ENCODE results near the gene RAPGEF6.
A peak's percentile ranks its signal among the peaks of the same experiment; 100 is the strongest.

RAPGEF6 gene

DNA sequence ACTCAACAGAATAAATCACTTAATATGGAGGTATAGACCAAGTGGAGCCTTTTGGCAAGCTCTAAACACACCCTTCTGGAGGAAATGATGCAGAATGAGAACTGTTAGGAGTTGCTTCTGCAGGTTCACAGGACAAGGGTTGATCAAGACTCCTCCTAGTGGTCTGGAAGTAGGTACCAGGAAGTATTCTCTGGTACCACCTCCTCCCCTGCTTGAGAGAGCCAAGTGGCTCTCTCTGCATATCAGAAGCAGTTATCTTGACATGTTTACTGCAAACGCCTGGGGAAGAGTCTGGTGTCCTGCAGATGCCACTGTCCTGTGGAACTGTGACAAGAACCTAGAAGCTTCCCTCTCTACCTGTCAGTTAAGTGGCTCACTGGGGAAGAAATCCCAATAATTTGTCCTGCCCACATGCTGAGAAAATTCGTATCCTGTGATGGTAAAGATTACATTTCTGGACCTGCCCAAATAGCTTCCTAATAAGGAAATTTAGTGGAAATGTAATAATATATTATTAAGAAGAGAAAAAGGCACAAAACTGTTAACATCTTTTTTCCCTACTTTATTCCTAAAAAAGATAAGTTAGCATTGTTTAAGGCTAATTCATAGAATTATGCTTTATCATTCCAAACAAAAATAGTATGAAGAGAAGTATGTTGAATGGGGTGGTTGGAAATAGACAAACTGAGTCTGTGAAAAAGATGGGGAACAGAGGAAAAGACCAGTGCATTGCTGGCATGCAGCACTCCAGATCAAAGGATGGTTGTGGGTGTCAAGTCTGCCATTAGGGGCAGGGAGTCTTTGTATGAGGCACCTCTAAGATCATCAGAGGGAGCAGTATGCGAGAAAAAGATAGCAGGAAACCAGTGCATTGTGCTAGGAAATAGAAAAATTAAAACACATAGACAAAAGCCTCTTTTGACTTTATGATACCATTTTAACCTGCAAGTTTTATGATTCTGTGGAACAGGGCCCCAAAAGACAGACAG lies 252.3 kb downstream of the RAPGEF6 start:
- DNase-seq, result peak; percentile 39

DNA sequence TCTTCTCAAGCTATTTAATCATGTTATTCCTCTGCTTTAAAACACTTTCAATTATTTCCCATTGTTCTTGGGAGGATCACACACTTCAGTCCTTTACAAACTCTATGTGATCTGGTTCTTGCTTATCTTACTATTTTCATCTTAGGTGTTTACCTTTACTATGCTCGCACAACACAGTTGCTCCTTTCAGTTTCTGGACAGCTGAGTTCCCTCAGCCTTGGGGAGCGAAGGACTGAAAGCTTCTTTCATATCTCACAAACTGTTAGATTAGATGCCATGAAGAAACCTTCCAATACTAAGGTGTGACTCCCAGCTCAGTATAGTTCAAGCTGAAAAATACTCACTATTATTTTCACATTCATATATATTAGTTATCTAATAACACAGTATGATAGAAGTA lies 253.3 kb downstream of the RAPGEF6 start:
- no peak for DNase-seq

DNA sequence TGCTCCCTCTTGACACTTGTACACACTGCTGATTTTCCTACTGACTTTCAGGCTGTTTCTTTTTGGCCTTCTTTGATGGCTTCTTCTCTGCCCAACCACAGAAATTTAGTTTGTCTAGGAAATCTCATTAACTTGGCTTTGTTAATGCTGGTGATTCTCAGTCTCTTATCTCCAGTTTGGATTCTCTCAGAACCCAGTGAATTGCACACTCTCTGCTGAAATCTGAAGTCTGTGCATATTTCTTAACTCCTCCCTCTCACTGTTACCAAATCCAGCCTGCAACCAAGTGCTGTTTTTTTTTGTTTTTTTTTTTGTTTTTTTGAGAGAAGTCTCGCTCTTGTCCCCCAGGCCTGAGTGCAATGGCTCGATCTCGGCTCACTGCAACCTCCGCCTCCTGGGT lies 254.0 kb downstream of the RAPGEF6 start:
- DNase-seq, result no peak

DNA sequence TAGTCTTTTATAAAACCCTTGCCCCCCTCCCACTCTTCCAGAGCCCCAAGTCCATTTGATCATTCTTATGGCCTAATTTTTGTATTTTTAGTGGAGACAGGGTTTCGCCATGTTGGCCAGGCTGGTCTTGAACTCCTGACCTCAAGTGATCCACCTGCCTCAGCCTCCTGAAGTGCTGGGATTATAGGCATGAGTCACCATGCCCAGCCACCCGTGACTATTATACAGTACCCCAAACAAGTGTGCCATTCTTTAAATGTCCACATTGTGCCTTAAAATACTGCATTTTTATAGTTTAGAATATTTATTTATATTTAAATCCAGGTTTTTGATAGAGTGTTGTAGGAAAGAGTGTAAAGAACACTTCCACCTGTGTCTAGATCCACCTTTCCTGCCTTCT lies 254.8 kb downstream of the RAPGEF6 start:
- peak in 1 of 2 experiments; percentile 23 for DNase-seq

DNA sequence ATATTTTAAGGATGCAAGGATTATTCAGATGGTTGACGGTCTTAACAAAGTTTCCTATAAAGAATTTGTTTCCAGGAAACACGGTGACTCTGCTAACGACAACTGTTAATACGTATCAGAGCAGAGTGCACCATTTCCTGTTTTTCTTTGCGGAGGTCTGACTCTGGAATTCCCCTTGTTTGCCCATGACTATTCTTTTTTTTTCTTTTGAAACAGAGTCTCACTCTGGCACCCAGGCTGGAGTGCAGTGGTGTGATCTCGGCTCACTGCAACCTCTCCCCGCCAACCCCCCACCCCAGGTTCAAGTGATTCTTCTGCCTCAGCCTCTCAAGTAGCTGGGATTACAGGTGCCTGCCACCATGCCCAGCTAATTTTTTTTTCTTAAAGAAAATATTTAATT lies 255.3 kb downstream of the RAPGEF6 start:
- DNase-seq, result peak; percentile 64 to 72

DNA sequence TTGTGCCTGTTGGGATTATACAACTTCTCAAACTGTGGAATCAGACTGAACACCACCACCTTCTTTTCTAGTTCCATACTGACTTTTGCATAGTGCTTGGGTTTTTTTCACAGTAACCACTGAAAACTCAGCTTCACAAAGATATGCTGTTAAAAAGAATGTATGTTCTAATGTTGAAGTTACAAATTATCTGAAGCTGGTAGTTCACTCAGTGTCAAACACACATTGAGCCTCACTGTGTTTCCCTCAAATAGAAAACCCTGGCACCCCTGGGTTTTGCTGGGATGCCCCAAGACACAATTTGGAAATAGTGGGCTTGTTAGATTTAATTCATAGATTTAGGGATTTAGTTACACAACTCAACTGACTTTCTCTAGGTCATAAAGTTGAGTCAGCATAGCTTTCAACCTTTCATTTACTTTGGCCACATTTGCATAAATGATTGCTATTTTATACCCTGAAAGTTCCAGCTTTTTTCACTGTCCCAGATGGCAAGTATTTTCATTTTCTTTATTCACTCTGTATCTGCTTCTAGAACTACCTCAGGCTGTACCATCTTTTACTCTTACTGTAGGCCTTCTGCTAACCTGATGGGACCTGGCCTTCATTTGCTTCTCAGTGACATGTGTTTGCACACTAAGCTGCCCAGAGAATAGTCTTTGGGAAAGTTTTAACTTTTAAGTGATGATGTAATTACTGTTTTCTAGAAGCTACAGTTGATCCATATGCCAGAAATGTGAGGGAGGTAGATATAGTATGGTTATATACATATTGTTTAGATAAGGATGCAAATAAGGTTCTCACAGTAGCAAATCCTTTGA lies 256.1 kb downstream of the RAPGEF6 start:
- DNase-seq, result no peak

DNA sequence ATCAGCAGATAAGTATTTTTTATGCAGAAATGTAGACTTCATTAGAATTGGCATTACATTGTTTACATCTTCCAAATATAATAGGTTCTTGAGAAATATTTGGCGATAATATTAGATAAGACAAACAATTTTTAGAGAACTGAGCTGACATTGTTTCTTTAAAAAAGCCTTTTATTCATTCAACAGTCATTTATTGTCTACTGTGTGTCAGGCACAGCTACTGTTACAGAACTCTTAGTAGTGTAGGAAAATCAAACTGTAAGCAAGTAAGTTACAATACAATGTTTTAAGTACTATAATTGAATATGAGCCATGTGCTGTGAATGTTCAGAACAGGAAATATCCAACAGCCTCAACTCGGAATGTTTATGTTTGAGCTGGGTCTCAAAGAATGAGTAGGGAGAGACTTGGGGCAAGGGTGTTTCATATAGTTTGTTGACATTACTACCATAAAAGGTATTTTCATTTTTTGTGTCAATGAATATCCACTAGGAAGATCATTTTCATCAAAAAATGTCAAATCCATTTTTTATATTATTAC lies 257.2 kb downstream of the RAPGEF6 start:
- DNase-seq, result no peak

DNA sequence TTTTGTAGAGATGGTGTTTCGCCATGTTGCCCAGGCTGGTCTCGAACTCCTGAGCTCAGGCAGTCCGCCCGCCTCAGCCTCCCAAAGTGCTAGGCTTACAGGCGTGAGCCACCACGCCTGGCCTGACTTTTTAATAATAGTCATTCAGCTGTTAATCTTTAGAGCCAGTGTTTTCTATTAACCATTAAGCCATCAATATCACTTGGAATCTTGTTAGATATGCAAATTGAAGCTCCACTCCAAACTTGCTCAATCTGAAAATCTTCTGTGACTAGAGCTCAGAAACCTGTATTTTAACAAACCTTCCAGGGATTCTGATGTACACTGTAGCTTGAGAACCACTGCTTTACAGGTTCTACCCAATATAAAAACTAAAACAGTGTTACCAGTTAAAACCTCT lies 257.7 kb downstream of the RAPGEF6 start:
- DNase-seq, result no peak

DNA sequence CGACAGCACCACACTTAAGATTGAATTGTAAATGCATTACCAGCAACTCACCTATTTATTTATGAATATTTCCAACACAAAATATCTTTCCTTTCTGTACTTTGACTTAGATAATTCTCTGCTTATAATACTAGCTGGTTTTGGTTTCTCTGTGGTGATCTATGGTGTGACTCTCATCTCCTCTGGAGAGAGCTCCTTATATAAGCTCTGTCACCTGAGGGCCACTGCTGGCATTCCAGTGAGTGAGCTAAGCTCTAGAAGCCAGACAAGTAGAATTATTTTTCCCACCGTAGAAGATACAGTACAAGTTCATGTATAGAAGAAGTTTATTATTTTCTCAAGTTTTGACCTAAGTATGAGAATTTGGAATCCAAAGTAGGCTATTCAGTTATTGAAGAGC lies 259.7 kb downstream of the RAPGEF6 start:
- no peak for DNase-seq

All from activated CD4-positive, alpha-beta T cell treated with anti-CD3 and anti-CD28 coated beads, Interleukin-2, amount 50 U/mL, for 4 hours (primary cell).